Measurements from ENCODE around the gene ULK3. TPM values are rescaled to one million over a fixed set of nuclear protein-coding genes. Genes with fewer than 3 reads are reported as not detected.

Gene ULK3
- total and polyA plus RNA-seq, 10 of the 15 experiments (the other 5 are each of a cell fraction or from before 2014, with no cell fraction given): 0.64 to 38.8 (median 27.1) TPM

DNA sequence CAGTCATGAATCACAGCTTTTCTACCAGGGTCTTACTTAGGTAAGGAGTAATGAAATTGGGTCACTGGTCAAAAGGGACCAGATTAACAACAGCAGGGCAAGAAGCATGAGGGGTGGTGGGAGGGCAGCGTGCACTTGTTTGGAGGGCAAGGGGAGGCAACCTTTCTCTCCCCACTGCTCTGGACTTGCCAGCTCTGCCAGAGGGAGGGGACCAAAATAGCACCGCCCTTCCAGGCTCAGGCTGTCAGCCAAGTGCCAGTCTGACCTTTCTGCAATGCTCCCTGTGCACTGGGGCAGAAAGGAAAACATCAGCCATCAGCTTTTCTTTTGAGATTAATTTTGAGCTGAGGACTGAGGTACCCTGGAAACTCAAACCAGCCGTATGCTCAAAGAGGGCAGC, 4.5 kb upstream of the ULK3 start:
- Histone ChIP-seq H3K4me3 (no peak overlapping the region), H3K27ac (ENCODE audit: control insufficient read depth, insufficient read depth) (no peak overlapping the region), H3K27me3 (replicated peaks in 1 of 2; ENCODE audit: control insufficient read depth in 2 of 2, insufficient read depth in 2 of 2, low read length in 1 of 2) (no peaks in the 10 kb centered on the region), H3K9ac (ENCODE audit: control insufficient read depth, insufficient read depth, low read length) (no peak overlapping the region), H3K9me3 (replicated peaks; ENCODE audit: control insufficient read depth, insufficient read depth, low read length) (no peaks in the 10 kb centered on the region), H3K4me2 (ENCODE audit: control insufficient read depth, insufficient read depth) (no peak overlapping the region), H3K79me2 (ENCODE audit: control insufficient read depth, insufficient read depth, low read length) (no peaks in the 10 kb centered on the region), H3K4me1 (ENCODE audit: control insufficient read depth, insufficient read depth, low read length) (peaks cover 14% of the 10 kb centered on the region), H3K36me3 (ENCODE audit: control insufficient read depth in 2 of 2, insufficient read depth in 2 of 2, low read length in 1 of 2) (peaks cover 30 to 45% of the 10 kb centered on the region in 2 experiments; a peak in 3 of 4 replicates), H2AFZ (ENCODE audit: control insufficient read depth, low read depth, low read length) (no peak overlapping the region), H4K20me1 (ENCODE audit: control insufficient read depth, insufficient read depth) (no peaks in the 10 kb centered on the region)
- no peak for TF ChIP-seq NFYB (IDR thresholded peaks at IDR 0.05; ENCODE audit: insufficient read depth, low read depth, low read length)
- TF ChIP-seq, protein P1, sequence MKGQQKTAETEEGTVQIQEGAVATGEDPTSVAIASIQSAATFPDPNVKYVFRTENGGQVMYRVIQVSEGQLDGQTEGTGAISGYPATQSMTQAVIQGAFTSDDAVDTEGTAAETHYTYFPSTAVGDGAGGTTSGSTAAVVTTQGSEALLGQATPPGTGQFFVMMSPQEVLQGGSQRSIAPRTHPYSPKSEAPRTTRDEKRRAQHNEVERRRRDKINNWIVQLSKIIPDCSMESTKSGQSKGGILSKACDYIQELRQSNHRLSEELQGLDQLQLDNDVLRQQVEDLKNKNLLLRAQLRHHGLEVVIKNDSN (IDR thresholded peaks at IDR 0.05; ENCODE audit: borderline replicate concordance, extremely low read length, insufficient read depth, low read depth, low read length): no peak
- no peak for TF ChIP-seq PAX5 (IDR thresholded peaks at IDR 0.05; ENCODE audit: borderline replicate concordance, low read depth, low read length)
- no peak for TF ChIP-seq TCF12 (IDR thresholded peaks at IDR 0.05; ENCODE audit: low read depth, low read length)
- TF ChIP-seq JUNB (IDR thresholded peaks at IDR 0.05): no peak
- TF ChIP-seq, protein P2, sequence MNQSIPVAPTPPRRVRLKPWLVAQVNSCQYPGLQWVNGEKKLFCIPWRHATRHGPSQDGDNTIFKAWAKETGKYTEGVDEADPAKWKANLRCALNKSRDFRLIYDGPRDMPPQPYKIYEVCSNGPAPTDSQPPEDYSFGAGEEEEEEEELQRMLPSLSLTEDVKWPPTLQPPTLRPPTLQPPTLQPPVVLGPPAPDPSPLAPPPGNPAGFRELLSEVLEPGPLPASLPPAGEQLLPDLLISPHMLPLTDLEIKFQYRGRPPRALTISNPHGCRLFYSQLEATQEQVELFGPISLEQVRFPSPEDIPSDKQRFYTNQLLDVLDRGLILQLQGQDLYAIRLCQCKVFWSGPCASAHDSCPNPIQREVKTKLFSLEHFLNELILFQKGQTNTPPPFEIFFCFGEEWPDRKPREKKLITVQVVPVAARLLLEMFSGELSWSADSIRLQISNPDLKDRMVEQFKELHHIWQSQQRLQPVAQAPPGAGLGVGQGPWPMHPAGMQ (IDR thresholded peaks at IDR 0.05; ENCODE audit: borderline replicate concordance): no peak
- no peak for TF ChIP-seq STAT1 (conservative IDR thresholded peaks at IDR 0.05)
- ChIA-PET CTCF (interaction anchor here (1.5 to 2.4 kb wide), 3 partner anchors 22 to 58 kb away, joined by 4 to 9 read pairs (median 7); no protein-coding TSS in a partner anchor), SMC1A (ENCODE audit: uncharacterized antibody, unreplicated experiment) (interaction anchor here (1.5 kb wide), 1 partner anchor 54 kb away, joined by 4 read pairs; no protein-coding TSS in a partner anchor), RAD21 (ENCODE audit: unreplicated experiment) (interaction anchor here (0.7 to 1.6 kb wide), 2 partner anchors 14 to 54 kb away, joined by 3 to 5 read pairs; no protein-coding TSS in a partner anchor), POLR2A (no interaction called here)
- in situ Hi-C loops (cut with MboI) (no loop called here), intact Hi-C loops (cut with micrococcal nuclease; ENCODE audit: unreplicated experiment) (no loop called here)
- FAIRE-seq (no peak), ATAC-seq (no peak), DNase-seq (ENCODE audit: low read depth, low spot score) (no peak)
- no TSS peak for BruUV-seq (replicated peaks)
- 97% methylated on average over 3 of the region's 3 CpGs for WGBS (ENCODE audit: insufficient coverage, insufficient replicate concordance, low lambda C conversion rate, missing lambda C conversion rate)

Measured in GM12878 (cell line).